ENCODE results near the gene RTBDN. TPM values are rescaled to one million over a fixed set of nuclear protein-coding genes. Genes with fewer than 3 reads are reported as not detected.

Gene RTBDN
- total and polyA plus RNA-seq, 10 of the 15 experiments (the other 5 are each of a cell fraction or from before 2014, with no cell fraction given) = 0.45 TPM; not detected in 9

DNA sequence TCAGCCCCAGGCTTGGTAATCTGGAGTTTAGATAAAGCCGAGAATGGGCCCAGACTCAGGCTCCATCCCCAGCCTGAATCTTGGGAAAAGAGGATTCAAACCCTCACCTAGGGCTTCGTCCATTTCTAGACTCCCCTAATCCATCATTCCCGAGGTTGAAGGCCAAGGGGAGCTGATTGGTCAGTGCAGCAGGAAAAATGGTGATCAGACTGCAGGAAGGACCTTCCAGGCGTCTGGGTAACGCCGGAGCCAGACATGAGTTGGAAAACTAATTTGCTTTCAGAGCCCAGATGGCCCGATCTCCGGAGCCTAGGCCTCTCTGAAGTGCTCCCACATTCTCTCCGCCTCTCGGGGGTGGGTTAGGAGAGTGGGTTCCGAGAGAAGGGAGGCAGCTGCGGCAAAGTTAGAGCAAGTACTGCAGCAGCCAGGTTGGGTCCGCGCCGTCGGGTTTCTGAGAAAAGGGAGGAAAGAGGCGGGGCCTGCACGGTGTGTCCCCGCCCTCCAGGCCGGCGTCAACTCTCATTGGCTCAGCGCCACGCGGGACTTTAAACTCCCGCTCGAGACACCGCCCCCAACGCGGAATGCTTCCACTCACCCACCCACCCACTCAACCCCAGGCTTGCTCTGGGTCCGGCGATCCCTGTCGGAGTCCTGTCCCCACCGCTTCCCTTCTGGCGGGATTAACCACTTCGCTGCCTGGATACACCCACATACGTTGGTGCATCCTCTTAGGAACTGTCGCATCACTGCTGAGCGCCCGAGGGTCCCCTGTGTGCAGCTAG is 788 bp upstream of the RTBDN start:
- DNase-seq (ENCODE audit: low read depth, low spot score) (no peak), ATAC-seq (peak; percentile 26; the same call in 2 of the 3 replicates), FAIRE-seq (no peak)
- H4K20me1 ChIP-seq (ENCODE audit: control insufficient read depth, insufficient read depth) = no peaks in the 10 kb centered on the region; the same call in 1 of the 2 replicates
- ChIA-PET SMC1A (ENCODE audit: uncharacterized antibody, unreplicated experiment) (interaction anchor here (0.5 kb wide), 1 partner anchor 1310 kb away, joined by 3 read pairs; no protein-coding TSS in a partner anchor), POLR2A (interaction anchor here (0.6 kb wide), 1 partner anchor 342 kb away, joined by 3 read pairs; no protein-coding TSS in a partner anchor), RAD21 (ENCODE audit: unreplicated experiment) (interaction anchor here (0.7 kb wide), 1 partner anchor 12 kb away, joined by 4 read pairs; no protein-coding TSS in a partner anchor), CTCF (interaction anchor here (1.1 to 2.1 kb wide), 5 partner anchors 12 to 130 kb away, joined by 3 to 4 read pairs (median 4); no protein-coding TSS in a partner anchor)
- TF ChIP-seq, protein P1, sequence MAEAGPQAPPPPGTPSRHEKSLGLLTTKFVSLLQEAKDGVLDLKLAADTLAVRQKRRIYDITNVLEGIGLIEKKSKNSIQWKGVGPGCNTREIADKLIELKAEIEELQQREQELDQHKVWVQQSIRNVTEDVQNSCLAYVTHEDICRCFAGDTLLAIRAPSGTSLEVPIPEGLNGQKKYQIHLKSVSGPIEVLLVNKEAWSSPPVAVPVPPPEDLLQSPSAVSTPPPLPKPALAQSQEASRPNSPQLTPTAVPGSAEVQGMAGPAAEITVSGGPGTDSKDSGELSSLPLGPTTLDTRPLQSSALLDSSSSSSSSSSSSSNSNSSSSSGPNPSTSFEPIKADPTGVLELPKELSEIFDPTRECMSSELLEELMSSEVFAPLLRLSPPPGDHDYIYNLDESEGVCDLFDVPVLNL (IDR thresholded peaks at IDR 0.05; ENCODE audit: low read depth, low read length) = peak; percentile 51; the same call in 1 of the 2 replicates
- peak; percentile 45; the same call in 1 of the 2 replicates for TF ChIP-seq NFYB (IDR thresholded peaks at IDR 0.05; ENCODE audit: insufficient read depth, low read depth, low read length)
- peak; percentile 24 for TF ChIP-seq SUZ12 (IDR thresholded peaks at IDR 0.05; ENCODE audit: unreplicated experiment)
- no peak for TF ChIP-seq MEF2B (IDR thresholded peaks at IDR 0.05; ENCODE audit: partially characterized antibody, poor library complexity, severe bottlenecking)
- in situ Hi-C loops (cut with MboI) = no loop called here
- H3K79me2 ChIP-seq (ENCODE audit: control insufficient read depth, insufficient read depth, low read length) = no peaks in the 10 kb centered on the region
- 0 out of 2 replicates have a peak overlapping the region, but pooled peaks have one; percentile 17 for H3K4me2 ChIP-seq (ENCODE audit: control insufficient read depth, insufficient read depth)
- H3K4me3 ChIP-seq = no peak overlapping the region
- peaks cover 4% of the 10 kb centered on the region; the same call in 1 of the 2 replicates for H3K4me1 ChIP-seq (ENCODE audit: control insufficient read depth, insufficient read depth, low read length)
- intact Hi-C loops (cut with micrococcal nuclease; ENCODE audit: unreplicated experiment) = no loop called here
- no peak overlapping the region for H3K9ac ChIP-seq (ENCODE audit: control insufficient read depth, insufficient read depth, low read length)
- 16% methylated on average over 28 of the region's 39 CpGs for WGBS (ENCODE audit: insufficient coverage, insufficient replicate concordance, low lambda C conversion rate, missing lambda C conversion rate)
- no peak overlapping the region for H3K27ac ChIP-seq (ENCODE audit: control insufficient read depth, insufficient read depth)
- H2AFZ ChIP-seq (ENCODE audit: control insufficient read depth, low read depth, low read length) = no peak overlapping the region
- H3K9me3 ChIP-seq (replicated peaks; ENCODE audit: control insufficient read depth, insufficient read depth, low read length) = no peaks in the 10 kb centered on the region; the same call in none of the 3 replicates
- no TSS peak for BruUV-seq (replicated peaks)
- H3K27me3 ChIP-seq (replicated peaks in 1 of 2; ENCODE audit: control insufficient read depth in 2 of 2, insufficient read depth in 2 of 2, low read length in 1 of 2) = peaks cover 10 to 43% of the 10 kb centered on the region in 2 experiments
- no peaks in the 10 kb centered on the region for H3K36me3 ChIP-seq (ENCODE audit: control insufficient read depth in 2 of 2, insufficient read depth in 2 of 2, low read length in 1 of 2)
